HepG2 (cell line): Measurements from ENCODE around the gene FBXO28.

Source experiments
- EED ChIP-seq: sonication (generic); formaldehyde crosslinking; IDR thresholded peaks from 2 replicates; pipeline ENCODE4 v1.5.0; 2020; ENCODE audit warnings: mild to moderate bottlenecking, missing genetic modification reagents
- ELF1 ChIP-seq: sonication (generic); formaldehyde crosslinking; IDR thresholded peaks from 2 replicates; pipeline ENCODE4 v1.4.0; 2020; ENCODE audit warnings: missing genetic modification reagents
- PHF8 ChIP-seq: sonication (generic); formaldehyde crosslinking; IDR thresholded peaks from 2 replicates; pipeline ENCODE4 v1.5.0; 2020; ENCODE audit warnings: missing genetic modification reagents
- SP2 ChIP-seq: sonication (generic); formaldehyde crosslinking; IDR thresholded peaks from 2 replicates; pipeline ENCODE4 v1.5.1; 2020; ENCODE audit warnings: mild to moderate bottlenecking, missing genetic modification reagents
- TBP ChIP-seq: sonication (generic); formaldehyde crosslinking; IDR thresholded peaks from 2 replicates; pipeline ENCODE4 v1.5.0; 2020; ENCODE audit warnings: missing genetic modification reagents
- ZFX ChIP-seq: sonication (generic); formaldehyde crosslinking; IDR thresholded peaks from 2 replicates; pipeline ENCODE4 v1.4.0; 2020; ENCODE audit warnings: mild to moderate bottlenecking, low read depth, missing genetic modification reagents, moderate library complexity
- ZNF660 ChIP-seq: sonication (generic); formaldehyde crosslinking; IDR thresholded peaks from 2 replicates; pipeline ENCODE4 v1.5.1; 2020; ENCODE audit warnings: mild to moderate bottlenecking, low read depth, missing genetic modification reagents, borderline replicate concordance
- TF ChIP-seq, protein P1 (sequence below): sonication (generic); formaldehyde crosslinking; IDR thresholded peaks from 2 replicates; pipeline ENCODE4 v1.5.0; 2020; ENCODE audit warnings: mild to moderate bottlenecking, missing genetic modification reagents, moderate library complexity

DNA sequence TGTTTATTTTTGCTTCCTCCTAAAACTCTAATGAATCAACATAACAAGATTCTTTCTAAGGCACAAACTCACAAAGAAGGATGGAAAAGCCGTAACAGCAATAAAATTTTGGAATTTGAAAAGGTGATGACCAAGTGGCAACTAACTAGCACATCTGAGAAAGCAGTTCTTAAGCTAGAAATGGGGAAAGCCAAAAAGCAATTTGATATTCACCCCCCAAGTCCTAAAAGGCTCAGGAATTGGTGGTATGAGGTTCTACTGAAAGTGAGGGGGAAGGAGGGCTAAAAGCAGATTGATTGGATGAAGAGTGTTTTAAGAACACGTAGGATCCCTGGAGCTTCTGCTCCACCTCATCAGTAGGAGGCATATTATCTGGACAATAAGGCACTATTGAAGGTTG is 43.4 kb upstream of the FBXO28 start:
- TF ChIP-seq EED (CRISPR knock-in tag) (no peak), SP2 (CRISPR knock-in tag) (no peak), ZNF660 (no peak), ZFX (CRISPR knock-in tag) (no peak), TBP (no peak), ELF1 (CRISPR knock-in tag) (no peak), PHF8 (CRISPR knock-in tag) (no peak)
- TF ChIP-seq, protein P1, sequence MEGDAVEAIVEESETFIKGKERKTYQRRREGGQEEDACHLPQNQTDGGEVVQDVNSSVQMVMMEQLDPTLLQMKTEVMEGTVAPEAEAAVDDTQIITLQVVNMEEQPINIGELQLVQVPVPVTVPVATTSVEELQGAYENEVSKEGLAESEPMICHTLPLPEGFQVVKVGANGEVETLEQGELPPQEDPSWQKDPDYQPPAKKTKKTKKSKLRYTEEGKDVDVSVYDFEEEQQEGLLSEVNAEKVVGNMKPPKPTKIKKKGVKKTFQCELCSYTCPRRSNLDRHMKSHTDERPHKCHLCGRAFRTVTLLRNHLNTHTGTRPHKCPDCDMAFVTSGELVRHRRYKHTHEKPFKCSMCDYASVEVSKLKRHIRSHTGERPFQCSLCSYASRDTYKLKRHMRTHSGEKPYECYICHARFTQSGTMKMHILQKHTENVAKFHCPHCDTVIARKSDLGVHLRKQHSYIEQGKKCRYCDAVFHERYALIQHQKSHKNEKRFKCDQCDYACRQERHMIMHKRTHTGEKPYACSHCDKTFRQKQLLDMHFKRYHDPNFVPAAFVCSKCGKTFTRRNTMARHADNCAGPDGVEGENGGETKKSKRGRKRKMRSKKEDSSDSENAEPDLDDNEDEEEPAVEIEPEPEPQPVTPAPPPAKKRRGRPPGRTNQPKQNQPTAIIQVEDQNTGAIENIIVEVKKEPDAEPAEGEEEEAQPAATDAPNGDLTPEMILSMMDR (CRISPR knock-in tag), result no peak
